Tibial artery (tissue), 4 donors: ENCODE measurements around the gene CPAMD8.

Source experiments
- DNase-seq, 2 donors: peaks; one replicate each; pipeline ENCODE4 v3.0.0-alpha.2; 2019
- H3K27ac ChIP-seq, 2 donors: fragments of 200-600 bp; sonication (generic) in 1 of 2; 1 replicate in 1 of 2; 2 replicates in 1 of 2; pipeline ENCODE4 v1.5.1; 2018 to 2019; ENCODE audit warnings: mild to moderate bottlenecking in 1 of 2
- H3K27me3 ChIP-seq, 2 donors: fragments of 200-600 bp; sonication (generic) in 1 of 2; one replicate each; pipeline versions ENCODE4 v1.5.1 to v1.6.0; 2016 to 2019
- H3K36me3 ChIP-seq, 3 donors: fragments of 200-600 bp; sonication (generic) in 2 of 3; one replicate each; pipeline ENCODE4 v1.5.1; 2016 to 2019; ENCODE audit warnings: mild to moderate bottlenecking in 2 of 3
- H3K4me1 ChIP-seq, 4 donors: fragments of 200-600 bp; sonication (generic) in 2 of 4; 1 replicate in 3 of 4; 2 replicates in 1 of 4; pipeline ENCODE4 v1.5.1; 2016 to 2019
- H3K4me3 ChIP-seq, 2 donors: fragments of 200-600 bp; sonication (generic) in 1 of 2; 1 replicate in 1 of 2; 2 replicates in 1 of 2; pipeline ENCODE4 v1.5.1; 2018 to 2019; ENCODE audit warnings: mild to moderate bottlenecking in 2 of 2
- H3K9me3 ChIP-seq, 3 donors: fragments of 200-600 bp; sonication (generic) in 1 of 3; one replicate each; pipeline ENCODE4 v1.5.1; 2016 to 2019
- intact Hi-C: fragments of 100-400 bp; cut with DNase I; formaldehyde crosslinking; loops from one replicate; pipeline ENCODE4 v1.15.0; 2023; ENCODE audit warnings: low total_unique reads
- TF ChIP-seq, protein P1 (sequence below), 2 experiments: fragments of 200-600 bp in 1 of 2; fragments of 450-650 bp in 1 of 2; IDR thresholded peaks; one replicate each; pipeline ENCODE4 v1.5.1; 2017 to 2019; ENCODE audit warnings: antibody characterized with exemption in 2 of 2, mild to moderate bottlenecking in 1 of 2, moderate library complexity in 1 of 2

CPAMD8 gene

GRCh38 chr19:16915135-16915534, 111.5 kb downstream of the CPAMD8 start:
- intact Hi-C loops = no loop called here
- Histone ChIP-seq H3K36me3 (peaks cover 0 to 3% (median 0%) of the 10 kb centered on the region in 3 donors), H3K4me1 (no peaks in the 10 kb centered on the region), H3K4me3 (no peak overlapping the region), H3K27ac (no peak overlapping the region), H3K27me3 (no peaks in the 10 kb centered on the region), H3K9me3 (peaks cover 7 to 51% (median 42%) of the 10 kb centered on the region in 3 donors)
- DNase-seq = no peak
- TF ChIP-seq, protein P1, sequence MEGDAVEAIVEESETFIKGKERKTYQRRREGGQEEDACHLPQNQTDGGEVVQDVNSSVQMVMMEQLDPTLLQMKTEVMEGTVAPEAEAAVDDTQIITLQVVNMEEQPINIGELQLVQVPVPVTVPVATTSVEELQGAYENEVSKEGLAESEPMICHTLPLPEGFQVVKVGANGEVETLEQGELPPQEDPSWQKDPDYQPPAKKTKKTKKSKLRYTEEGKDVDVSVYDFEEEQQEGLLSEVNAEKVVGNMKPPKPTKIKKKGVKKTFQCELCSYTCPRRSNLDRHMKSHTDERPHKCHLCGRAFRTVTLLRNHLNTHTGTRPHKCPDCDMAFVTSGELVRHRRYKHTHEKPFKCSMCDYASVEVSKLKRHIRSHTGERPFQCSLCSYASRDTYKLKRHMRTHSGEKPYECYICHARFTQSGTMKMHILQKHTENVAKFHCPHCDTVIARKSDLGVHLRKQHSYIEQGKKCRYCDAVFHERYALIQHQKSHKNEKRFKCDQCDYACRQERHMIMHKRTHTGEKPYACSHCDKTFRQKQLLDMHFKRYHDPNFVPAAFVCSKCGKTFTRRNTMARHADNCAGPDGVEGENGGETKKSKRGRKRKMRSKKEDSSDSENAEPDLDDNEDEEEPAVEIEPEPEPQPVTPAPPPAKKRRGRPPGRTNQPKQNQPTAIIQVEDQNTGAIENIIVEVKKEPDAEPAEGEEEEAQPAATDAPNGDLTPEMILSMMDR (IDR thresholded peaks at IDR 0.05) = no peak

GRCh38 chr19:16914421-16914820, 112.2 kb downstream of the CPAMD8 start:
- peaks cover 7 to 46% (median 39%) of the 10 kb centered on the region in 3 donors for H3K9me3 ChIP-seq
- H3K4me1 ChIP-seq = no peaks in the 10 kb centered on the region
- intact Hi-C loops = no loop called here
- H3K36me3 ChIP-seq = peaks cover 0 to 3% (median 0%) of the 10 kb centered on the region in 3 donors
- TF ChIP-seq, protein P1 (IDR thresholded peaks at IDR 0.05) = no peak
- H3K4me3 ChIP-seq = no peak overlapping the region
- H3K27ac ChIP-seq = no peak overlapping the region
- DNase-seq = no peak
- H3K27me3 ChIP-seq = no peaks in the 10 kb centered on the region

DNA sequence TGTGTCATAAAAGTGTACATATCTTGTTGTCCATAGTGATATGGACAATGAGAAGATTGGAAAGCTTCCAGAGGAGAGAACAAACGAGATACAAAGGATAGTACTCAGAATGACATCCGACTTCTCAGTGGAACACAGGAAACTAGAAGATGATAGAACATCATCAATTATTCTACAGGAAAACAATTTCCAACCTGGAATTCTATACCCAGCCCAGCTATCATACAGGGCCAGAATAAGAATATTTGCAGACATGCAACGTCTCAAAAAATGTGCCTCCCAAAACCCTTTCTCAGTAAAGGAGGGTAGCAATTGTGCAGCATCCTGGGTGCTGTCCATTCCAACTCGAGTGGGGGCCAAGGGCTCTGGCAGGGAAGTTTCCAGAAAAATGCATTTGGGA, 113.8 kb downstream of the CPAMD8 start:
- TF ChIP-seq, protein P1 (IDR thresholded peaks at IDR 0.05) = no peak
- intact Hi-C loops = no loop called here
- H3K27me3 ChIP-seq = no peaks in the 10 kb centered on the region
- H3K4me1 ChIP-seq = no peaks in the 10 kb centered on the region
- DNase-seq = no peak
- peaks cover 0 to 3% (median 0%) of the 10 kb centered on the region in 3 donors for H3K36me3 ChIP-seq
- H3K27ac ChIP-seq = no peak overlapping the region
- no peak overlapping the region for H3K4me3 ChIP-seq
- peaks cover 7 to 39% (median 36%) of the 10 kb centered on the region in 3 donors for H3K9me3 ChIP-seq

- TF ChIP-seq, protein P1 (IDR thresholded peaks at IDR 0.05) = no peak
- Histone ChIP-seq H3K4me3 (no peak overlapping the region), H3K9me3 (peaks cover 7 to 39% (median 36%) of the 10 kb centered on the region in 3 donors), H3K27me3 (no peaks in the 10 kb centered on the region), H3K36me3 (peaks cover 0 to 3% (median 0%) of the 10 kb centered on the region in 3 donors), H3K27ac (no peak overlapping the region), H3K4me1 (no peaks in the 10 kb centered on the region)
- no peak for DNase-seq
- intact Hi-C loops = no loop called here
Observed at GRCh38 chr19:16911046-16911445, 115.6 kb downstream of the CPAMD8 start.

- no peak overlapping the region for H3K4me3 ChIP-seq
- DNase-seq = no peak
- H3K27ac ChIP-seq = no peak overlapping the region
- intact Hi-C loops = no loop called here
- peaks cover 7 to 23% (median 22%) of the 10 kb centered on the region in 3 donors for H3K9me3 ChIP-seq
- H3K4me1 ChIP-seq = no peaks in the 10 kb centered on the region
- TF ChIP-seq, protein P1 (IDR thresholded peaks at IDR 0.05) = no peak
- H3K36me3 ChIP-seq = peaks cover 0 to 3% (median 0%) of the 10 kb centered on the region in 3 donors
- peaks cover 0 to 7% of the 10 kb centered on the region in 2 donors for H3K27me3 ChIP-seq
Observed at GRCh38 chr19:16908759-16909158, 117.9 kb downstream of the CPAMD8 start.

GRCh38 chr19:16904599-16904998, 122.0 kb downstream of the CPAMD8 start:
- DNase-seq = no peak
- intact Hi-C loops = no loop called here
- Histone ChIP-seq H3K4me1 (no peaks in the 10 kb centered on the region), H3K36me3 (no peaks in the 10 kb centered on the region), H3K27ac (no peak overlapping the region), H3K4me3 (no peak overlapping the region), H3K27me3 (peaks cover 0 to 14% of the 10 kb centered on the region in 2 donors), H3K9me3 (no peaks in the 10 kb centered on the region)
- TF ChIP-seq, protein P1 (IDR thresholded peaks at IDR 0.05) = no peak
